GM10847 (cell line): ENCODE results near the gene COX7A2.

Experiments used
- POLR2A ChIP-seq: IDR thresholded peaks from 2 replicates; pipeline ENCODE4 v1.6.1; 2011; ENCODE audit not compliant: insufficient read length; ENCODE audit errors: extremely low read depth

The COX7A2 gene

GRCh38 chr6:75246386-75246785 is 2.8 kb upstream of the COX7A2 start:
- no peak for TF ChIP-seq POLR2A

- TF ChIP-seq POLR2A = no peak
Observed at GRCh38 chr6:75244063-75244584, 523 bp upstream of the COX7A2 start.

- no peak for TF ChIP-seq POLR2A
Observed at GRCh38 chr6:75236630-75237029, 7.0 kb downstream of the COX7A2 start.

- TF ChIP-seq POLR2A = no peak
Observed at GRCh38 chr6:75235271-75235670, 8.3 kb downstream of the COX7A2 start.

- TF ChIP-seq POLR2A = no peak
Observed at GRCh38 chr6:75234126-75234865, 9.3 kb downstream of the COX7A2 start.

GRCh38 chr6:75233092-75233615 is 10.4 kb downstream of the COX7A2 start:
- no peak for TF ChIP-seq POLR2A

- no peak for TF ChIP-seq POLR2A
Observed at GRCh38 chr6:75230484-75231325, 12.9 kb downstream of the COX7A2 start.

GRCh38 chr6:75224303-75224926 is 19.2 kb downstream of the COX7A2 start:
- TF ChIP-seq POLR2A = no peak

GRCh38 chr6:75223428-75223827 is 20.2 kb downstream of the COX7A2 start:
- TF ChIP-seq POLR2A = no peak

GRCh38 chr6:75222261-75222660 is 21.3 kb downstream of the COX7A2 start:
- no peak for TF ChIP-seq POLR2A

- TF ChIP-seq POLR2A = no peak
Observed at GRCh38 chr6:75221116-75221515, 22.5 kb downstream of the COX7A2 start.

GRCh38 chr6:75220357-75220756 is 23.2 kb downstream of the COX7A2 start:
- TF ChIP-seq POLR2A = no peak

- TF ChIP-seq POLR2A = no peak
Observed at GRCh38 chr6:75219263-75219662, 24.3 kb downstream of the COX7A2 start.

GRCh38 chr6:75217193-75217592 is 26.4 kb downstream of the COX7A2 start:
- no peak for TF ChIP-seq POLR2A

- no peak for TF ChIP-seq POLR2A
Observed at GRCh38 chr6:75215291-75215690, 28.3 kb downstream of the COX7A2 start.

GRCh38 chr6:75213732-75214131 is 29.9 kb downstream of the COX7A2 start:
- TF ChIP-seq POLR2A = no peak

- TF ChIP-seq POLR2A = no peak
Observed at GRCh38 chr6:75213112-75213511, 30.5 kb downstream of the COX7A2 start.
